K562 (cell line): ENCODE measurements around the gene MCM6. TPM values are rescaled to one million over a fixed set of nuclear protein-coding genes. Genes with fewer than 3 reads are reported as not detected.
"Not testable (repeated sequence)": the region's sequence is repeated elsewhere in the genome, so short reads cannot be mapped to it uniquely, and the experiment has no call there.

Experiments used
- ATAC-seq: fragments of 200-7000 bp; cut with Tn5 transposase; 3 replicates; pipeline ENCODE4 v1.9.1; 2020; ENCODE audit warnings: moderate library complexity
- BruUV-seq: library from RNA; stranded (reverse); fragments of 400-500 nt; replicated peaks from 2 replicates; lab custom pipeline; 2021; lab: Mats Ljungman, UMichigan
- CTCF ChIA-PET: fragments of 300-600 bp; formaldehyde crosslinking; extraction: SDS; loops from one replicate; lab custom pipeline; 2021; ENCODE audit warnings: low intra/inter-chr PET ratio; lab: Yijun Ruan, JAX
- POLR2A ChIA-PET: fragments of 300-600, 350-650 bp; sonication (Branson Sonifier 250); formaldehyde crosslinking; extraction: SDS; loops from one replicate; lab custom pipeline; 2021; ENCODE audit warnings: antibody characterized with exemption, inconsistent platforms; lab: Yijun Ruan, JAX
- DNase-seq, 4 experiments: peaks; one replicate each; pipeline versions ENCODE4 v3.0.0 to v3.0.0-alpha.2; 2011 to 2018; ENCODE audit warnings: low spot score in 3 of 4, mixed read lengths in 3 of 4; ENCODE audit errors: extremely low read depth in 1 of 4
- FAIRE-seq: peaks from 2 replicates; lab custom pipeline; 2011; peaks lifted over from hg19 to GRCh38; lab: Jason Lieb, UNC
- H2AFZ ChIP-seq: 2 replicates; pipeline ENCODE4 v1.6.0; 2011; ENCODE audit warnings: low read depth, low read length, control low read depth, inconsistent platforms
- H3K27ac ChIP-seq: fragments of 200-600 bp; 3 replicates; pipeline ENCODE4 v1.8.0; 2011; ENCODE audit warnings: low read depth, mild to moderate bottlenecking, control low read depth, inconsistent platforms, low read length, moderate library complexity, mixed read lengths; ENCODE audit errors: extremely low read depth
- H3K27me3 ChIP-seq, 2 experiments: fragments of 300-600 bp in 1 of 2; 2 replicates in 1 of 2; 3 replicates in 1 of 2; pipeline versions ENCODE4 v1.6.0 to v1.8.0; 2011; ENCODE audit warnings: inconsistent platforms in 2 of 2, low read length in 2 of 2, mild to moderate bottlenecking in 1 of 2, mixed read lengths in 1 of 2, moderate library complexity in 1 of 2; ENCODE audit not compliant: control insufficient read depth in 2 of 2, insufficient read depth in 2 of 2
- H3K36me3 ChIP-seq: fragments of 300-600 bp; 3 replicates; pipeline ENCODE4 v1.8.0; 2011; ENCODE audit warnings: mild to moderate bottlenecking, low read length, inconsistent platforms; ENCODE audit not compliant: control insufficient read depth, insufficient read depth
- H3K4me1 ChIP-seq, 2 experiments: fragments of 200-600 bp in 1 of 2; replicated peaks in 1 of 2; 2 replicates in 1 of 2; 3 replicates in 1 of 2; pipeline versions ENCODE4 v1.5.1 to v1.8.0; 2011; ENCODE audit warnings: inconsistent platforms in 2 of 2, low read length in 2 of 2, mild to moderate bottlenecking in 1 of 2, mixed read lengths in 1 of 2, moderate library complexity in 1 of 2; ENCODE audit not compliant: control insufficient read depth in 2 of 2, insufficient read depth in 2 of 2
- H3K4me2 ChIP-seq: 2 replicates; pipeline ENCODE4 v1.6.1; 2011; ENCODE audit warnings: low read length, control low read depth, inconsistent platforms, mixed read lengths; ENCODE audit not compliant: insufficient read depth
- H3K4me3 ChIP-seq: fragments of 200-600 bp; sonication (generic), shearing (Covaris generic); 2 replicates; pipeline ENCODE4 v1.5.1; 2016; ENCODE audit warnings: control low read depth, inconsistent platforms
- H3K79me2 ChIP-seq: fragments of 200-600 bp; 3 replicates; pipeline ENCODE4 v1.8.0; 2011; ENCODE audit warnings: low read length, inconsistent platforms; ENCODE audit not compliant: control insufficient read depth, insufficient read depth
- H3K9ac ChIP-seq, 2 experiments: 2 replicates each; pipeline versions ENCODE4 v1.6.0 to v1.6.1; 2011; ENCODE audit warnings: low read depth in 2 of 2, low read length in 2 of 2, control low read depth in 1 of 2, inconsistent platforms in 1 of 2, mild to moderate bottlenecking in 1 of 2, mixed read lengths in 1 of 2; ENCODE audit not compliant: insufficient read depth in 1 of 2
- H3K9me1 ChIP-seq: one replicate; pipeline ENCODE4 v1.6.0; 2011; ENCODE audit warnings: inconsistent platforms, mild to moderate bottlenecking, low read length, moderate library complexity; ENCODE audit not compliant: control insufficient read depth, insufficient read depth
- H3K9me3 ChIP-seq: replicated peaks from 2 replicates; pipeline ENCODE4 v1.5.1; 2011; ENCODE audit warnings: low read depth, low read length, inconsistent platforms; ENCODE audit not compliant: control insufficient read depth, insufficient read depth
- H4K20me1 ChIP-seq: replicated peaks from 2 replicates; pipeline ENCODE4 v1.6.1; 2011; ENCODE audit warnings: low read length, inconsistent platforms, mixed read lengths; ENCODE audit not compliant: control insufficient read depth, insufficient read depth
- ZNF384 ChIP-seq: IDR thresholded peaks from 2 replicates; pipeline ENCODE4 v1.6.1; 2012; ENCODE audit warnings: low read depth, low read length, improper control_type of control experiment
- WGBS: fragments of 100-300 bp; shearing (Covaris generic); methylation state at CpG from one replicate; pipeline ENCODE4 v1.1.6; 2016; ENCODE audit warnings: low coverage, mixed read lengths; ENCODE audit not compliant: insufficient coverage; ENCODE audit errors: missing lambda C conversion rate; 5-methylcytosine and 5-hydroxymethylcytosine counted together
- in situ Hi-C: fragments of 300-500 bp; cut with MboI; formaldehyde crosslinking; loops from 4 replicates; pipeline ENCODE4 v1.15.0; 2018; ENCODE audit warnings: inconsistent platforms, mixed read lengths
- intact Hi-C: fragments of 100-400 bp; cut with micrococcal nuclease; formaldehyde crosslinking; loops from 2 replicates; pipeline ENCODE4 v1.14.2; 2022
- polyA plus RNA-seq, 8 experiments: library from polyadenylated mRNA; depleted of rRNA in 4 of 8; stranded (reverse) in 5 of 8; unstranded in 3 of 8; fragments of >200 nt; fragmentation: Nextera tagmentation in 2 of 8; fragmentation: Illumina TruSeq in 1 of 8; extraction: Ambion mirVana in 2 of 8; extraction: Trizol in 1 of 8; gene quantifications; 2 replicates each; pipeline versions ENCODE4 v1.2.1 to v1.2.3, GENCODE V29; 2011 to 2014; ENCODE audit warnings: inconsistent platforms in 1 of 8, missing spikeins in 1 of 8
- total RNA-seq, 7 experiments: library from RNA; depleted of rRNA in 6 of 7; stranded (reverse); fragments of >200 nt in 6 of 7; fragmentation: Illumina TruSeq in 2 of 7; extraction: Trizol in 2 of 7; gene quantifications; 2 replicates each; pipeline versions ENCODE4 v1.2.1 to v1.2.3, GENCODE V29; 2011 to 2021; ENCODE audit warnings: low replicate concordance in 1 of 7
- TF ChIP-seq, protein P1 (sequence below), 3 experiments: IDR thresholded peaks in 2 of 3; conservative IDR thresholded peaks in 1 of 3; 2 replicates each; pipeline ENCODE4 v1.5.1; 2011 to 2012; ENCODE audit warnings: low read length in 3 of 3, mild to moderate bottlenecking in 3 of 3, control low read depth in 2 of 3, improper control_type of control experiment in 1 of 3, inconsistent platforms in 1 of 3, low read depth in 1 of 3, mixed read lengths in 1 of 3, moderate library complexity in 1 of 3; ENCODE audit not compliant: insufficient read depth in 2 of 3

MCM6 gene
- total and polyA plus RNA-seq, 9 of the 15 experiments (the other 6 are each of a cell fraction or from before 2014, with no cell fraction given) = 42.6 to 133 (median 82.4) TPM

DNA sequence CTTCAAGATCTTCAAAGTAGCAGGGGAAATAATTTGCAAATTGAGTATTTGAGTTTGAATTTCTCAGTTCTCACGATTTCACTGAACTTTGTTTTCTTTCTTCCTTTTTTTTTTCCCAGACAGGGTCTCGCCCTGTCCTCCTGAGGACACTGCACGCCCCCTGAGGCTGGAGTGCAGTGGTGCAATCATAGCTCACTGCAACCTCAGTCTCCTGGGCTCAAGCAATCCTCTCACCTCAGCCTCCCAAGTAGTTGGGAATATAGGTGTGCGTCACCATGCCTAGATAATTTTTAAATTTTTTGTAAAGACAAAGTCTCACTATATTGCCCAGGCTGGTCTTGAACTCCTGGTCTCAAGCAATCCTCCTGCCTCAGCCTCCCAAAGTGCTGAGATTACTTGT is 80.6 kb downstream of the MCM6 start:
- H3K27me3 ChIP-seq, H3K4me2 ChIP-seq, H3K9ac ChIP-seq, BruUV-seq, H3K27ac ChIP-seq, H3K9me3 ChIP-seq, H3K4me1 ChIP-seq, H3K4me3 ChIP-seq, H2AFZ ChIP-seq, FAIRE-seq, CTCF ChIA-PET, H3K79me2 ChIP-seq, H3K36me3 ChIP-seq, H3K9me1 ChIP-seq, H4K20me1 ChIP-seq, DNase-seq: not testable (repeated sequence)
- intact Hi-C loops (loop anchor here (5.0 kb wide), 1 partner anchor 323 kb away; no protein-coding TSS in a partner anchor), in situ Hi-C loops (loop anchor here (10.0 kb wide), 1 partner anchor 801 kb away; no protein-coding TSS in a partner anchor)
- WGBS = 39% methylated on average over 4 of the region's 4 CpGs
- TF ChIP-seq, protein P1, sequence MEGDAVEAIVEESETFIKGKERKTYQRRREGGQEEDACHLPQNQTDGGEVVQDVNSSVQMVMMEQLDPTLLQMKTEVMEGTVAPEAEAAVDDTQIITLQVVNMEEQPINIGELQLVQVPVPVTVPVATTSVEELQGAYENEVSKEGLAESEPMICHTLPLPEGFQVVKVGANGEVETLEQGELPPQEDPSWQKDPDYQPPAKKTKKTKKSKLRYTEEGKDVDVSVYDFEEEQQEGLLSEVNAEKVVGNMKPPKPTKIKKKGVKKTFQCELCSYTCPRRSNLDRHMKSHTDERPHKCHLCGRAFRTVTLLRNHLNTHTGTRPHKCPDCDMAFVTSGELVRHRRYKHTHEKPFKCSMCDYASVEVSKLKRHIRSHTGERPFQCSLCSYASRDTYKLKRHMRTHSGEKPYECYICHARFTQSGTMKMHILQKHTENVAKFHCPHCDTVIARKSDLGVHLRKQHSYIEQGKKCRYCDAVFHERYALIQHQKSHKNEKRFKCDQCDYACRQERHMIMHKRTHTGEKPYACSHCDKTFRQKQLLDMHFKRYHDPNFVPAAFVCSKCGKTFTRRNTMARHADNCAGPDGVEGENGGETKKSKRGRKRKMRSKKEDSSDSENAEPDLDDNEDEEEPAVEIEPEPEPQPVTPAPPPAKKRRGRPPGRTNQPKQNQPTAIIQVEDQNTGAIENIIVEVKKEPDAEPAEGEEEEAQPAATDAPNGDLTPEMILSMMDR (IDR thresholded peaks at IDR 0.05 in 2 of 3, conservative IDR thresholded peaks at IDR 0.05 in 1 of 3; ENCODE audit: insufficient read depth in 2 of 3, low read depth in 1 of 3, low read length in 3 of 3) = peak in 2 of 3 experiments; percentile 16 to 25; a peak in 2 of 6 replicates
- 0 out of 2 replicates have a peak, but pooled peaks have one; percentile 35 for TF ChIP-seq ZNF384
- POLR2A ChIA-PET = interaction anchor here (1.1 kb wide), 1 partner anchor 46 kb away, joined by 3 read pairs; no protein-coding TSS in a partner anchor
- ATAC-seq = peak; percentile 50
